Measurements from ENCODE around the gene CHST3. TPM values are rescaled to one million over a fixed set of nuclear protein-coding genes. Genes with fewer than 3 reads are reported as not detected.
"Not testable (repeated sequence)": the region's sequence is repeated elsewhere in the genome, so short reads cannot be mapped to it uniquely, and the experiment has no call there.

CHST3 gene
- total RNA-seq, 1 experiment from 2014 or later = 10.0 TPM

DNA sequence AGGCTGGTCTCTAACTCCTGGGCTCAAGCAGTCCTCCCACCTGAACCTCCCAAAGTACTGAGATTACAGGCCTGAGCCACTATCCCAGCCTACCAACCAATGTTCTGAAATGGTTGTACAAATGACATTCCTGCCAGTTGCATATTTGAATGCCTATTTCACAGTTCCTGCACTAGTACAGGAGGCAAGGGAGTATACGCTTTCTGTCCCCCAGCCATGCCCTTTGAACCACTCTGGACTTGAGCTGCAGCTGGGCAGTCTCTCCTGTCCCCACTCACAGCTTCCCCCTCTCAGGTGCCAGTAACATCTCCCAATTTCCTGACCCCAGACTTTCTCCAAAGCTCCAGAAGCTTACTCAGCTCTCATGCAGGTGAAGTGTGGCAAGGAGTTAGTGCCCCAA is 65.2 kb downstream of the CHST3 start:
- no peaks in the 10 kb centered on the region for H3K9me3 ChIP-seq (ENCODE audit: low read depth, low read length, poor library complexity, severe bottlenecking)
- TF ChIP-seq, protein P1, sequence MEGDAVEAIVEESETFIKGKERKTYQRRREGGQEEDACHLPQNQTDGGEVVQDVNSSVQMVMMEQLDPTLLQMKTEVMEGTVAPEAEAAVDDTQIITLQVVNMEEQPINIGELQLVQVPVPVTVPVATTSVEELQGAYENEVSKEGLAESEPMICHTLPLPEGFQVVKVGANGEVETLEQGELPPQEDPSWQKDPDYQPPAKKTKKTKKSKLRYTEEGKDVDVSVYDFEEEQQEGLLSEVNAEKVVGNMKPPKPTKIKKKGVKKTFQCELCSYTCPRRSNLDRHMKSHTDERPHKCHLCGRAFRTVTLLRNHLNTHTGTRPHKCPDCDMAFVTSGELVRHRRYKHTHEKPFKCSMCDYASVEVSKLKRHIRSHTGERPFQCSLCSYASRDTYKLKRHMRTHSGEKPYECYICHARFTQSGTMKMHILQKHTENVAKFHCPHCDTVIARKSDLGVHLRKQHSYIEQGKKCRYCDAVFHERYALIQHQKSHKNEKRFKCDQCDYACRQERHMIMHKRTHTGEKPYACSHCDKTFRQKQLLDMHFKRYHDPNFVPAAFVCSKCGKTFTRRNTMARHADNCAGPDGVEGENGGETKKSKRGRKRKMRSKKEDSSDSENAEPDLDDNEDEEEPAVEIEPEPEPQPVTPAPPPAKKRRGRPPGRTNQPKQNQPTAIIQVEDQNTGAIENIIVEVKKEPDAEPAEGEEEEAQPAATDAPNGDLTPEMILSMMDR (conservative IDR thresholded peaks at IDR 0.05; ENCODE audit: low read depth, low read length) = no peak
- no peak for TF ChIP-seq EZH2 (IDR thresholded peaks at IDR 0.05; ENCODE audit: borderline replicate concordance, low read depth, low read length, poor library complexity, severe bottlenecking)
- no peaks in the 10 kb centered on the region for H3K36me3 ChIP-seq (ENCODE audit: insufficient read depth, low read length, poor library complexity, severe bottlenecking)
- POLR2A ChIA-PET (ENCODE audit: low non-redundant PET) = no interaction called here
- H3K4me1 ChIP-seq (ENCODE audit: insufficient read depth, low read length, poor library complexity, severe bottlenecking) = no peaks in the 10 kb centered on the region
- H3K27me3 ChIP-seq (replicated peaks; ENCODE audit: insufficient read depth, low read depth, low read length, poor library complexity) = no peaks in the 10 kb centered on the region
- DNase-seq (ENCODE audit: low spot score) = no peak
- CTCF ChIA-PET = no interaction called here
- H3K4me3 ChIP-seq (ENCODE audit: low read depth, low read length, poor library complexity, severe bottlenecking) = no peak overlapping the region
- H3K27ac ChIP-seq (ENCODE audit: low read depth, low read length, poor library complexity, severe bottlenecking) = no peak overlapping the region
- intact Hi-C loops (cut with micrococcal nuclease; ENCODE audit: unreplicated experiment) = no loop called here
- no TSS peak for BruUV-seq (replicated peaks)

DNA sequence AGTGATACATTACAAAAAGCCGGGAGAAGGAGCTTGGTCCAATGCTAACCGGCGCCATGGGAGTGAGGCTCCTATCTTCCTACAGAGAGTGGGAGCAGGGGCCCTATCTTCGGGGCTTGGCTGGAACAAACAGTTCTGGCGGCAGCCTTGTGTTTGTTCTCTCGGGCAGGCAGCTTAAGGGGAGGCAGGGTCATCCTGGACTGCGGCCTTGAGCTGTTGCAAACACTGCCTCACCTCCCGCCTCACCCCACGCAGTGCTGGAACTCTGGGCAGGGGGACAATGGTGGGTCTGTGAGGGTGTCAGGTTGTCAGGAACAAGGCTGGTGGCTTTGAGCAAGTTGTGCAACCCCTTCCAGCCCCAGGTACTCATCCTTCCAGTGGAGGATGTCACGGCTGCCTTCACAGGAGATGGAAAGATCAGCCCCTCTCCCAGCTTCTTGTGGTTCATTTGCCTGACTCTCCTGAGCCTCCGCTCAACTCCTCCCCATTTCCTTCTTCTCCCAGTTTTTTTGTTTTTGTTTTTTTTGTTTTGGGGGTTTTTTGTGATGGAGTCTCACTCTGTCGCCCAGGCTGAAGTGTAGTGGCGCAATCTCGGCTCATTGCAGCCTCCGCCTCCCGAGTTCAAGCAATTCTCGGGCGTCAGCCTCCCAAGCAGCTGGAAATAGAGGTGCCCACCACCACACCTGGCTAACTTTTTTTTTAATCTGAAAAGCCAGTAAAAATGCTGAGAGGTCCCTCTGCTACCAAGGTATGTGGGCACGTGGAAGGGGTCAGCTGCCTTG is 66.8 kb downstream of the CHST3 start:
- Histone ChIP-seq H3K27ac (ENCODE audit: low read depth, low read length, poor library complexity, severe bottlenecking) (no peak overlapping the region), H3K4me3 (ENCODE audit: low read depth, low read length, poor library complexity, severe bottlenecking) (no peak overlapping the region), H3K27me3 (replicated peaks; ENCODE audit: insufficient read depth, low read depth, low read length, poor library complexity) (no peaks in the 10 kb centered on the region), H3K4me1 (ENCODE audit: insufficient read depth, low read length, poor library complexity, severe bottlenecking) (no peaks in the 10 kb centered on the region), H3K9me3 (ENCODE audit: low read depth, low read length, poor library complexity, severe bottlenecking) (no peaks in the 10 kb centered on the region), H3K36me3 (ENCODE audit: insufficient read depth, low read length, poor library complexity, severe bottlenecking) (no peaks in the 10 kb centered on the region)
- BruUV-seq (replicated peaks) = no TSS peak
- TF ChIP-seq, protein P1 (conservative IDR thresholded peaks at IDR 0.05; ENCODE audit: low read depth, low read length) = no peak
- TF ChIP-seq EZH2 (IDR thresholded peaks at IDR 0.05; ENCODE audit: borderline replicate concordance, low read depth, low read length, poor library complexity, severe bottlenecking) = no peak
- DNase-seq (ENCODE audit: low spot score) = no peak
- ChIA-PET CTCF (no interaction called here), POLR2A (ENCODE audit: low non-redundant PET) (no interaction called here)
- intact Hi-C loops (cut with micrococcal nuclease; ENCODE audit: unreplicated experiment) = no loop called here

DNA sequence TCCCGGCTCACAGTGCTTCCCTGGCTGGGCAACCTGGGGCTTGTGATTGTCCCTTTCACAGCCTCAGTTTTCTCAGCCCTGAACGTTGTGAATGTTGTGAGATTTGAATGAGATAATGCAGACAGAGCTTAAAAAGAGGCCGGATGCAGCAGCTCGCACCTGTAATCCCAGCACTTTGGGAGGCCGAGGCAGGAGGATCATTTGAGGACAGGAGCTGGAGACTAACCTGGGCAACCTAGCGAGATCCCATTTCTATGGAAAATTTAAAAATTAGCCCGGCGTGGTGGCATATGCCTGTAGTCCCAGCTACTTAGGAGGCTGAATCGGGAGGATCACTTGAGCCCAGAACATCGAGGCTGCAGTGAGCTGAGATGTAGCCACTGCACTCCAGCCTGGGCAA is 67.5 kb downstream of the CHST3 start:
- Histone ChIP-seq H3K4me3 (ENCODE audit: low read depth, low read length, poor library complexity, severe bottlenecking) (no peak overlapping the region), H3K36me3 (ENCODE audit: insufficient read depth, low read length, poor library complexity, severe bottlenecking) (no peaks in the 10 kb centered on the region), H3K27me3 (replicated peaks; ENCODE audit: insufficient read depth, low read depth, low read length, poor library complexity) (no peaks in the 10 kb centered on the region), H3K4me1 (ENCODE audit: insufficient read depth, low read length, poor library complexity, severe bottlenecking) (no peaks in the 10 kb centered on the region), H3K9me3 (ENCODE audit: low read depth, low read length, poor library complexity, severe bottlenecking) (no peaks in the 10 kb centered on the region), H3K27ac (ENCODE audit: low read depth, low read length, poor library complexity, severe bottlenecking) (no peak overlapping the region)
- TF ChIP-seq, protein P1 (conservative IDR thresholded peaks at IDR 0.05; ENCODE audit: low read depth, low read length) = no peak
- TF ChIP-seq EZH2 (IDR thresholded peaks at IDR 0.05; ENCODE audit: borderline replicate concordance, low read depth, low read length, poor library complexity, severe bottlenecking) = no peak
- CTCF ChIA-PET = no interaction called here
- POLR2A ChIA-PET (ENCODE audit: low non-redundant PET) = no interaction called here
- no TSS peak for BruUV-seq (replicated peaks)
- DNase-seq (ENCODE audit: low spot score) = no peak
- intact Hi-C loops (cut with micrococcal nuclease; ENCODE audit: unreplicated experiment) = no loop called here

DNA sequence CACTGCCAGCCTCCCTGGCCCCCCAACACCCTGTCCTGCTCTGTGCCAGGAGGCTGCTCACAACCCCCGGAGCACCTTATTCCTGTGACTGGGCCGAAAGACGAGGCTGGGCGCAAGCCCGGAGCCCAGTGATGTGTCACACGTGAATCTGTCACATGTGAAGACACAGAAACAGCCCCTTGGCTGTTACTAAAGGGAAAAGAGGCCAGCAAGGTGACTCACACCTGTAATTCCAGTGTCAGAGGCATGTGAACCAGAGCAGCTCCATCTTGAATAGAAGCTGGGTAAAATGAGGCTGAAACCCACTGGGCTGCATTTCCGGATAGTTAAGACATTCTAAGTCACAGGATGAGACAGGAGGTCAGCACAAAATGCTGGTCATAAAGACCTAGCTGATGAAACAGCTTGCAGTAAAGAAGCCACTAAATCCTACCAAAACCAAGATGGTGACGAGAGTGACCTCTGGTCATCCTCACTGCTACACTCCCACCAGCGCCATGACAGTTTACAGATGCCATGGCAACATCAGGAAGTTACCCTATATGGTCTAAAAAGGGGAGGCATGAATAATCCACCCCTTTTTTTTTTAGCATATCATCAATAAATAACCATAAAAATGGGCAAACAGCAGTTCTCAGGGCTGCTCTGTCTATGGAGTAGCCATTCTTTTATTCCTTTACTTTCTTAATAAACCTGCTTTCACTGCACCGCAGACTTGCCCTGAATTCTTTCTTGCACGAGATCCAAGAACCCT is 68.4 kb downstream of the CHST3 start:
- POLR2A ChIA-PET (ENCODE audit: low non-redundant PET); H3K27me3 ChIP-seq (replicated peaks; ENCODE audit: insufficient read depth, low read depth, low read length, poor library complexity): not testable (repeated sequence)

More for the DNA sequence above, 68.4 kb downstream of the CHST3 start:
- BruUV-seq (replicated peaks); H3K27ac ChIP-seq (ENCODE audit: low read depth, low read length, poor library complexity, severe bottlenecking); DNase-seq (ENCODE audit: low spot score); H3K4me3 ChIP-seq (ENCODE audit: low read depth, low read length, poor library complexity, severe bottlenecking); H3K4me1 ChIP-seq (ENCODE audit: insufficient read depth, low read length, poor library complexity, severe bottlenecking); H3K9me3 ChIP-seq (ENCODE audit: low read depth, low read length, poor library complexity, severe bottlenecking); intact Hi-C loops (cut with micrococcal nuclease; ENCODE audit: unreplicated experiment); CTCF ChIA-PET; H3K36me3 ChIP-seq (ENCODE audit: insufficient read depth, low read length, poor library complexity, severe bottlenecking): not testable (repeated sequence)

All from A673 (cell line).